H9 (cell line): ENCODE results near the gene AIPL1. TPM values are rescaled to one million over a fixed set of nuclear protein-coding genes. Genes with fewer than 3 reads are reported as not detected.

ENCODE experiments used
- DNase-seq: peaks from one replicate; pipeline ENCODE4 v3.0.0-alpha.2; 2017
- H2AFZ ChIP-seq: one replicate; pipeline ENCODE4 v1.6.1; 2013; ENCODE audit warnings: mild to moderate bottlenecking, low read length, control low read depth, moderate library complexity
- H2AK5ac ChIP-seq: 2 replicates; pipeline ENCODE4 v1.6.1; 2013; ENCODE audit warnings: low read length, control low read depth, mixed read lengths; ENCODE audit not compliant: insufficient read length
- H2BK120ac ChIP-seq: one replicate; pipeline ENCODE4 v1.6.1; 2013; ENCODE audit warnings: low read depth, mild to moderate bottlenecking, low read length, control low read depth, inconsistent platforms; ENCODE audit not compliant: poor library complexity, severe bottlenecking
- H2BK12ac ChIP-seq: 2 replicates; pipeline ENCODE4 v1.6.1; 2013; ENCODE audit warnings: low read length, control low read depth, mixed read lengths, low read depth; ENCODE audit not compliant: insufficient read length
- H2BK15ac ChIP-seq: 2 replicates; pipeline ENCODE4 v1.6.1; 2013; ENCODE audit warnings: low read depth, low read length, control low read depth
- H2BK20ac ChIP-seq: one replicate; pipeline ENCODE4 v1.6.1; 2013; ENCODE audit warnings: low read depth, mild to moderate bottlenecking, low read length, control low read depth, inconsistent platforms; ENCODE audit not compliant: poor library complexity, severe bottlenecking
- H2BK5ac ChIP-seq: 2 replicates; pipeline ENCODE4 v1.6.1; 2013; ENCODE audit warnings: low read length, control low read depth, mixed read lengths; ENCODE audit not compliant: insufficient read length
- H3K14ac ChIP-seq: 2 replicates; pipeline ENCODE4 v1.6.1; 2013; ENCODE audit warnings: low read length, control low read depth; ENCODE audit not compliant: insufficient read depth
- H3K18ac ChIP-seq: 2 replicates; pipeline ENCODE4 v1.6.1; 2013; ENCODE audit warnings: low read depth, mild to moderate bottlenecking, mixed read lengths, low read length, control low read depth; ENCODE audit not compliant: insufficient read length
- H3K23ac ChIP-seq: 2 replicates; pipeline ENCODE4 v1.6.1; 2013; ENCODE audit warnings: low read length, control low read depth, mixed read lengths, low read depth; ENCODE audit not compliant: insufficient read length
- H3K23me2 ChIP-seq: 2 replicates; pipeline ENCODE4 v1.6.1; 2013; ENCODE audit warnings: low read depth, mild to moderate bottlenecking, mixed read lengths, low read length, control low read depth; ENCODE audit not compliant: insufficient read length, poor library complexity, severe bottlenecking
- H3K27ac ChIP-seq: 2 replicates; pipeline ENCODE4 v1.5.1; 2013; ENCODE audit warnings: low read length, control low read depth, mixed read lengths, low read depth; ENCODE audit not compliant: insufficient read length
- H3K27me3 ChIP-seq: 2 replicates; pipeline ENCODE4 v1.6.1; 2013; ENCODE audit warnings: low read length, control low read depth, inconsistent platforms; ENCODE audit not compliant: insufficient read depth
- H3K4ac ChIP-seq: 2 replicates; pipeline ENCODE4 v1.6.1; 2013; ENCODE audit warnings: low read depth, mild to moderate bottlenecking, control low read depth, inconsistent platforms, low read length, moderate library complexity
- H3K4me1 ChIP-seq: 2 replicates; pipeline ENCODE4 v1.6.1; 2013; ENCODE audit warnings: low read length, control low read depth, inconsistent platforms; ENCODE audit not compliant: insufficient read depth
- H3K4me2 ChIP-seq: 2 replicates; pipeline ENCODE4 v1.6.1; 2013; ENCODE audit warnings: low read length, control low read depth, mixed read lengths; ENCODE audit not compliant: insufficient read length, insufficient read depth
- H3K56ac ChIP-seq: 2 replicates; pipeline ENCODE4 v1.6.1; 2013; ENCODE audit warnings: low read depth, mild to moderate bottlenecking, mixed read lengths, low read length, control low read depth; ENCODE audit not compliant: insufficient read length
- H3K79me1 ChIP-seq: 2 replicates; pipeline ENCODE4 v1.6.1; 2013; ENCODE audit warnings: low read depth, mild to moderate bottlenecking, moderate library complexity, low read length, control low read depth, inconsistent platforms; ENCODE audit not compliant: insufficient read depth, poor library complexity, severe bottlenecking
- H3K79me2 ChIP-seq: 2 replicates; pipeline ENCODE4 v1.6.1; 2013; ENCODE audit warnings: low read length, control low read depth, inconsistent platforms; ENCODE audit not compliant: insufficient read depth
- H3K9ac ChIP-seq: 2 replicates; pipeline ENCODE4 v1.6.1; 2013; ENCODE audit warnings: low read length, control low read depth, mixed read lengths; ENCODE audit not compliant: insufficient read length; ENCODE audit errors: extremely low read depth
- H3K9me3 ChIP-seq: one replicate; pipeline ENCODE4 v1.6.1; 2013; ENCODE audit warnings: low read depth, low read length, inconsistent platforms; ENCODE audit not compliant: control insufficient read depth
- H3T11ph ChIP-seq: one replicate; pipeline ENCODE4 v1.6.1; 2013; ENCODE audit warnings: mild to moderate bottlenecking, low read length, control low read depth, inconsistent platforms
- H4K20me1 ChIP-seq: one replicate; pipeline ENCODE4 v1.6.1; 2013; ENCODE audit not compliant: control insufficient read depth, insufficient read length, insufficient read depth
- H4K5ac ChIP-seq: 2 replicates; pipeline ENCODE4 v1.6.1; 2013; ENCODE audit warnings: low read depth, mild to moderate bottlenecking, mixed read lengths, low read length, control low read depth; ENCODE audit not compliant: insufficient read length
- H4K8ac ChIP-seq: replicated peaks from 2 replicates; pipeline ENCODE4 v1.6.1; 2013; ENCODE audit warnings: low read length, control low read depth, mixed read lengths, low read depth; ENCODE audit not compliant: insufficient read length
- H4K91ac ChIP-seq: 2 replicates; pipeline ENCODE4 v1.6.1; 2013; ENCODE audit warnings: low read depth, mild to moderate bottlenecking, moderate library complexity, mixed read lengths, low read length, control low read depth; ENCODE audit not compliant: insufficient read length
- H3K27ac Mint-ChIP-seq, 3 experiments: 2 replicates in 2 of 3; 3 replicates in 1 of 3; pipeline ENCODE4 v1.8.0; 2020 to 2021; ENCODE audit warnings: mixed read lengths in 3 of 3, mild to moderate bottlenecking in 1 of 3, moderate library complexity in 1 of 3
- H3K27me3 Mint-ChIP-seq: 2 replicates; pipeline ENCODE4 v1.8.0; 2021; ENCODE audit warnings: low read depth, mild to moderate bottlenecking, moderate library complexity, mixed read lengths
- H3K36me3 Mint-ChIP-seq, 3 experiments: 2 replicates in 2 of 3; 3 replicates in 1 of 3; pipeline ENCODE4 v1.8.0; 2020 to 2021; ENCODE audit warnings: low read depth in 3 of 3, mixed read lengths in 3 of 3; ENCODE audit not compliant: insufficient read depth in 1 of 3
- H3K4me1 Mint-ChIP-seq, 2 experiments: 2 replicates each; pipeline ENCODE4 v1.8.0; 2020; ENCODE audit warnings: mixed read lengths in 2 of 2
- H3K4me3 Mint-ChIP-seq, 2 experiments: 2 replicates in 1 of 2; 3 replicates in 1 of 2; pipeline ENCODE4 v1.8.0; 2020 to 2021; ENCODE audit warnings: mild to moderate bottlenecking in 2 of 2, mixed read lengths in 2 of 2, moderate library complexity in 1 of 2
- H3K9me3 Mint-ChIP-seq, 2 experiments: 2 replicates in 1 of 2; 3 replicates in 1 of 2; pipeline ENCODE4 v1.8.0; 2020; ENCODE audit warnings: mild to moderate bottlenecking in 2 of 2, mixed read lengths in 2 of 2, moderate library complexity in 1 of 2
- WGBS: extraction: QIAGEN DNeasy Blood & Tissue Kit; methylation state at CpG from one replicate; pipeline ENCODE4 v1.1.7; 2013; ENCODE audit warnings: missing lambda C conversion rate, low lambda C conversion rate, mixed read lengths; ENCODE audit not compliant: insufficient read length; ENCODE audit errors: extremely low coverage; 5-methylcytosine and 5-hydroxymethylcytosine counted together
- total RNA-seq: library from RNA; stranded (reverse); gene quantifications from 2 replicates; pipeline ENCODE4 v1.2.1, GENCODE V29; 2021
- TF ChIP-seq, protein P1 (sequence below): fragments of 200-600 bp; sonication (generic); conservative IDR thresholded peaks from 3 replicates; pipeline ENCODE4 v1.8.0; 2021; ENCODE audit warnings: antibody characterized with exemption, mild to moderate bottlenecking

Gene AIPL1
- total RNA-seq, 1 experiment from 2014 or later: 0.57 TPM

GRCh38 chr17:6427279-6427781 is 7.6 kb downstream of the AIPL1 start:
- Histone ChIP-seq H2BK15ac (no peak overlapping the region), H3K9me3 (no peaks in the 10 kb centered on the region), H3K27ac (no peak overlapping the region), H3K14ac (no peak overlapping the region), H3K27me3 (no peaks in the 10 kb centered on the region), H3K23me2 (no peaks in the 10 kb centered on the region), H4K5ac (no peak overlapping the region), H3K79me1 (no peaks in the 10 kb centered on the region), H2AK5ac (no peak overlapping the region), H3K4me2 (no peak overlapping the region), H2BK12ac (no peak overlapping the region), H3K79me2 (no peaks in the 10 kb centered on the region), H2BK120ac (no peak overlapping the region), H3K4ac (no peak overlapping the region), H2BK5ac (no peak overlapping the region), H2AFZ (no peak overlapping the region), H3K23ac (no peak overlapping the region), H4K20me1 (no peaks in the 10 kb centered on the region), H3T11ph (no peak overlapping the region), H3K56ac (no peak overlapping the region), H4K8ac (no peak overlapping the region), H4K91ac (no peak overlapping the region), H3K4me1 (no peaks in the 10 kb centered on the region), H3K9ac (no peak overlapping the region), H2BK20ac (no peak overlapping the region), H3K18ac (no peak overlapping the region)
- peaks cover 3% of the 10 kb centered on the region; the same call in 1 of the 2 replicates for H3K27me3 Mint-ChIP-seq
- H3K4me1 Mint-ChIP-seq: peaks cover 0 to 10% of the 10 kb centered on the region in 2 experiments; a peak in 2 of 4 replicates
- H3K27ac Mint-ChIP-seq: no peak overlapping the region
- no peak overlapping the region for H3K4me3 Mint-ChIP-seq
- no CpG with 5 or more reads among the region's 7 CpGs for WGBS
- DNase-seq: no peak
- TF ChIP-seq, protein P1, sequence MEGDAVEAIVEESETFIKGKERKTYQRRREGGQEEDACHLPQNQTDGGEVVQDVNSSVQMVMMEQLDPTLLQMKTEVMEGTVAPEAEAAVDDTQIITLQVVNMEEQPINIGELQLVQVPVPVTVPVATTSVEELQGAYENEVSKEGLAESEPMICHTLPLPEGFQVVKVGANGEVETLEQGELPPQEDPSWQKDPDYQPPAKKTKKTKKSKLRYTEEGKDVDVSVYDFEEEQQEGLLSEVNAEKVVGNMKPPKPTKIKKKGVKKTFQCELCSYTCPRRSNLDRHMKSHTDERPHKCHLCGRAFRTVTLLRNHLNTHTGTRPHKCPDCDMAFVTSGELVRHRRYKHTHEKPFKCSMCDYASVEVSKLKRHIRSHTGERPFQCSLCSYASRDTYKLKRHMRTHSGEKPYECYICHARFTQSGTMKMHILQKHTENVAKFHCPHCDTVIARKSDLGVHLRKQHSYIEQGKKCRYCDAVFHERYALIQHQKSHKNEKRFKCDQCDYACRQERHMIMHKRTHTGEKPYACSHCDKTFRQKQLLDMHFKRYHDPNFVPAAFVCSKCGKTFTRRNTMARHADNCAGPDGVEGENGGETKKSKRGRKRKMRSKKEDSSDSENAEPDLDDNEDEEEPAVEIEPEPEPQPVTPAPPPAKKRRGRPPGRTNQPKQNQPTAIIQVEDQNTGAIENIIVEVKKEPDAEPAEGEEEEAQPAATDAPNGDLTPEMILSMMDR: no peak
- H3K9me3 Mint-ChIP-seq: peaks cover 14 to 17% of the 10 kb centered on the region in 2 experiments
- peaks cover 9 to 20% (median 14%) of the 10 kb centered on the region in 3 experiments; a peak in 6 of 7 replicates for H3K36me3 Mint-ChIP-seq
